GM23338 (cell line): Measurements from ENCODE around the gene HHAT. TPM values are rescaled to one million over a fixed set of nuclear protein-coding genes. Genes with fewer than 3 reads are reported as not detected.

Experiments used
- ATAC-seq: fragments of 200-7000 bp; cut with Tn5 transposase; 3 replicates; pipeline ENCODE4 v1.9.1; 2020
- DNase-seq: peaks from one replicate; pipeline ENCODE4 v3.0.0-alpha.2; 2015; ENCODE audit warnings: low spot score
- H2AFZ ChIP-seq: fragments of 200-600 bp; sonication (generic); 2 replicates; pipeline ENCODE4 v1.8.0; 2016; ENCODE audit warnings: antibody characterized with exemption, mild to moderate bottlenecking, moderate library complexity
- H3F3A ChIP-seq: fragments of 200-600 bp; sonication (generic); replicated peaks from 2 replicates; pipeline ENCODE4 v1.8.0; 2017; ENCODE audit warnings: antibody characterized with exemption, mixed run types, low read depth
- H3K27ac ChIP-seq: fragments of 200-600 bp; sonication (generic); 2 replicates; pipeline ENCODE4 v1.6.1; 2016; ENCODE audit warnings: low read depth
- H3K27me3 ChIP-seq: fragments of 200-600 bp; sonication (generic); 2 replicates; pipeline ENCODE4 v1.8.0; 2016; ENCODE audit warnings: mild to moderate bottlenecking, mixed run types, moderate library complexity; ENCODE audit not compliant: insufficient read depth
- H3K36me3 ChIP-seq: fragments of 200-600 bp; sonication (generic); 2 replicates; pipeline ENCODE4 v1.8.0; 2016; ENCODE audit warnings: mild to moderate bottlenecking; ENCODE audit not compliant: insufficient read depth
- H3K4me1 ChIP-seq: fragments of 200-600 bp; sonication (generic); 2 replicates; pipeline ENCODE4 v1.8.0; 2016; ENCODE audit warnings: mild to moderate bottlenecking, moderate library complexity; ENCODE audit not compliant: insufficient read depth
- H3K4me2 ChIP-seq: fragments of 200-600 bp; sonication (generic); 2 replicates; pipeline ENCODE4 v1.7.1; 2017; ENCODE audit warnings: mixed run types
- H3K4me3 ChIP-seq: fragments of 200-600 bp; sonication (generic); 2 replicates; pipeline ENCODE4 v1.6.1; 2016; ENCODE audit warnings: mixed run types
- H3K79me2 ChIP-seq: fragments of 200-600 bp; sonication (generic); replicated peaks from 2 replicates; pipeline ENCODE4 v1.8.0; 2017; ENCODE audit warnings: mild to moderate bottlenecking; ENCODE audit not compliant: insufficient read depth
- H3K9me2 ChIP-seq: fragments of 200-600 bp; sonication (generic); 2 replicates; pipeline ENCODE4 v1.8.0; 2017; ENCODE audit not compliant: insufficient read depth
- H4K20me1 ChIP-seq: fragments of 200-600 bp; sonication (generic); replicated peaks from 2 replicates; pipeline ENCODE4 v1.8.0; 2017; ENCODE audit warnings: mild to moderate bottlenecking; ENCODE audit not compliant: insufficient read depth
- H3K27ac Mint-ChIP-seq: 2 replicates; pipeline ENCODE4 v1.8.0; 2020; ENCODE audit warnings: inconsistent platforms, mild to moderate bottlenecking, moderate library complexity, mixed read lengths
- H3K27me3 Mint-ChIP-seq: 3 replicates; pipeline ENCODE4 v1.8.0; 2022; ENCODE audit warnings: low read depth, mild to moderate bottlenecking, moderate library complexity, mixed read lengths, inconsistent platforms; ENCODE audit not compliant: insufficient read depth, poor library complexity
- H3K36me3 Mint-ChIP-seq: 3 replicates; pipeline ENCODE4 v1.8.0; 2021; ENCODE audit warnings: low read depth, mild to moderate bottlenecking, inconsistent platforms, moderate library complexity, mixed read lengths
- H3K4me1 Mint-ChIP-seq: 3 replicates; pipeline ENCODE4 v1.8.0; 2020; ENCODE audit warnings: mild to moderate bottlenecking, inconsistent platforms, mixed read lengths
- H3K4me3 Mint-ChIP-seq: 3 replicates; pipeline ENCODE4 v1.8.0; 2021; ENCODE audit warnings: moderate library complexity, mild to moderate bottlenecking, inconsistent platforms, mixed read lengths
- H3K9me3 Mint-ChIP-seq: 3 replicates; pipeline ENCODE4 v1.8.0; 2020; ENCODE audit warnings: moderate library complexity, mild to moderate bottlenecking, inconsistent platforms, mixed read lengths
- CREB1 ChIP-seq: fragments of 250-450 bp; sonication (Bioruptor Pico); IDR thresholded peaks from 2 replicates; pipeline ENCODE4 v1.5.0; 2020; ENCODE audit warnings: low read depth, mild to moderate bottlenecking, moderate library complexity
- EZH2 ChIP-seq: fragments of 200-600 bp; sonication (generic); IDR thresholded peaks from one replicate; pipeline ENCODE4 v1.8.0; 2017; ENCODE audit warnings: antibody characterized with exemption, mild to moderate bottlenecking, low read depth; ENCODE audit not compliant: unreplicated experiment
- EZH2phosphoT487 ChIP-seq: fragments of 200-600 bp; sonication (generic); IDR thresholded peaks from one replicate; pipeline ENCODE4 v1.8.1; 2018; ENCODE audit warnings: antibody characterized with exemption; ENCODE audit not compliant: unreplicated experiment
- JUNB ChIP-seq: IDR thresholded peaks from one replicate; pipeline ENCODE4 v1.6.1; 2016; ENCODE audit warnings: antibody characterized with exemption; ENCODE audit not compliant: unreplicated experiment
- NANOG ChIP-seq: IDR thresholded peaks from 2 replicates; pipeline ENCODE4 v1.6.1; 2016; ENCODE audit warnings: antibody characterized with exemption, borderline replicate concordance
- POLR2AphosphoS5 ChIP-seq: IDR thresholded peaks from 2 replicates; pipeline ENCODE4 v1.6.1; 2016; ENCODE audit warnings: antibody characterized with exemption, low read depth
- STAT1 ChIP-seq: IDR thresholded peaks from one replicate; pipeline ENCODE4 v1.6.1; 2016; ENCODE audit warnings: antibody characterized with exemption; ENCODE audit not compliant: unreplicated experiment
- ZNF114 ChIP-seq: fragments of 250-450 bp; sonication (Bioruptor Pico); IDR thresholded peaks from 2 replicates; pipeline ENCODE4 v1.5.0; 2020; ENCODE audit warnings: mild to moderate bottlenecking, moderate library complexity
- ZNF331 ChIP-seq: fragments of 250-450 bp; sonication (Bioruptor Pico); IDR thresholded peaks from 2 replicates; pipeline ENCODE4 v1.5.0; 2020; ENCODE audit warnings: low read depth, mild to moderate bottlenecking, moderate library complexity
- polyA plus RNA-seq: library from polyadenylated mRNA; unstranded; fragments of >200 nt; fragmentation: Nextera tagmentation; extraction: Ambion mirVana; gene quantifications from 2 replicates; pipeline ENCODE4 v1.2.1, GENCODE V29; 2016
- total RNA-seq: library from RNA; depleted of rRNA; stranded (reverse); fragments of >200 nt; shearing (Covaris generic); gene quantifications from 2 replicates; pipeline ENCODE4 v1.2.3, GENCODE V29; 2014
- TF ChIP-seq, protein P1 (sequence below), 2 experiments: fragments of 200-600 bp in 1 of 2; sonication (generic) in 1 of 2; conservative IDR thresholded peaks; 2 replicates each; pipeline versions ENCODE4 v1.5.1 to v1.6.1; 2016 to 2017; ENCODE audit warnings: antibody characterized with exemption in 2 of 2, low read depth in 2 of 2, mild to moderate bottlenecking in 2 of 2, moderate library complexity in 1 of 2
- TF ChIP-seq, protein P2 (sequence below): IDR thresholded peaks from one replicate; pipeline ENCODE4 v1.6.1; 2018; ENCODE audit warnings: antibody characterized with exemption; ENCODE audit not compliant: unreplicated experiment
- TF ChIP-seq, protein P3 (sequence below): fragments of 250-450 bp; sonication (Bioruptor Pico); IDR thresholded peaks from 2 replicates; pipeline ENCODE4 v1.5.0; 2020; ENCODE audit warnings: mild to moderate bottlenecking, moderate library complexity
- TF ChIP-seq, protein P4 (sequence below): IDR thresholded peaks from 2 replicates; pipeline ENCODE4 v1.6.1; 2016; ENCODE audit warnings: antibody characterized with exemption

HHAT gene
- total and polyA plus RNA-seq, 2 experiments from 2014 or later = 0.11 to 0.66 TPM

DNA sequence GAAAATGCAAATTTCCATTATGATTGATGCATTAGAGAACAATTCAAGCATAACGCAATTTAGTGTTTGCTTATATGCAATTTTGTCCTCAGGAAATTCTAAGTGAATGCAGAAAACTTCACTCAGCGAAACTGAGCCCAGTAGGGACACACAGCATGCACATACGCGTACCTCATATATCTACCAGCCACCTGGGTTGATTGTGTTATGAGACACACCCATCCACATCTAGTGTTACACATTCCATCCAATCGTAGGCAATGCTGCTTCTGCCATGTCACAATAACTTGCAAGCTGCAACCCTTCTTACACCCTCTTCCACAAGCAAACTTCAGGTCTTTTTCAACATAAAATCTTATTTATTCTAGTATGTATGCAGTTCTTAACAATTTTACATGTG lies 312.9 kb downstream of the HHAT start:
- Mint-ChIP-seq H3K27ac (peak overlapping the region; percentile 43; the same call in 1 of the 2 replicates), H3K4me3 (no peak overlapping the region), H3K36me3 (no peaks in the 10 kb centered on the region), H3K27me3 (no peaks in the 10 kb centered on the region), H3K9me3 (no peaks in the 10 kb centered on the region), H3K4me1 (peaks cover 5% of the 10 kb centered on the region; the same call in 1 of the 3 replicates)
- TF ChIP-seq EZH2 (no peak), POLR2AphosphoS5 (no peak), EZH2phosphoT487 (no peak), ZNF331 (CRISPR knock-in tag) (no peak), NANOG (no peak), STAT1 (no peak), ZNF114 (CRISPR knock-in tag) (no peak), JUNB (no peak), CREB1 (CRISPR knock-in tag) (no peak)
- TF ChIP-seq, protein P1, sequence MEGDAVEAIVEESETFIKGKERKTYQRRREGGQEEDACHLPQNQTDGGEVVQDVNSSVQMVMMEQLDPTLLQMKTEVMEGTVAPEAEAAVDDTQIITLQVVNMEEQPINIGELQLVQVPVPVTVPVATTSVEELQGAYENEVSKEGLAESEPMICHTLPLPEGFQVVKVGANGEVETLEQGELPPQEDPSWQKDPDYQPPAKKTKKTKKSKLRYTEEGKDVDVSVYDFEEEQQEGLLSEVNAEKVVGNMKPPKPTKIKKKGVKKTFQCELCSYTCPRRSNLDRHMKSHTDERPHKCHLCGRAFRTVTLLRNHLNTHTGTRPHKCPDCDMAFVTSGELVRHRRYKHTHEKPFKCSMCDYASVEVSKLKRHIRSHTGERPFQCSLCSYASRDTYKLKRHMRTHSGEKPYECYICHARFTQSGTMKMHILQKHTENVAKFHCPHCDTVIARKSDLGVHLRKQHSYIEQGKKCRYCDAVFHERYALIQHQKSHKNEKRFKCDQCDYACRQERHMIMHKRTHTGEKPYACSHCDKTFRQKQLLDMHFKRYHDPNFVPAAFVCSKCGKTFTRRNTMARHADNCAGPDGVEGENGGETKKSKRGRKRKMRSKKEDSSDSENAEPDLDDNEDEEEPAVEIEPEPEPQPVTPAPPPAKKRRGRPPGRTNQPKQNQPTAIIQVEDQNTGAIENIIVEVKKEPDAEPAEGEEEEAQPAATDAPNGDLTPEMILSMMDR (conservative IDR thresholded peaks at IDR 0.05; ENCODE audit: low read depth in 2 of 2) = no peak
- TF ChIP-seq, protein P2, sequence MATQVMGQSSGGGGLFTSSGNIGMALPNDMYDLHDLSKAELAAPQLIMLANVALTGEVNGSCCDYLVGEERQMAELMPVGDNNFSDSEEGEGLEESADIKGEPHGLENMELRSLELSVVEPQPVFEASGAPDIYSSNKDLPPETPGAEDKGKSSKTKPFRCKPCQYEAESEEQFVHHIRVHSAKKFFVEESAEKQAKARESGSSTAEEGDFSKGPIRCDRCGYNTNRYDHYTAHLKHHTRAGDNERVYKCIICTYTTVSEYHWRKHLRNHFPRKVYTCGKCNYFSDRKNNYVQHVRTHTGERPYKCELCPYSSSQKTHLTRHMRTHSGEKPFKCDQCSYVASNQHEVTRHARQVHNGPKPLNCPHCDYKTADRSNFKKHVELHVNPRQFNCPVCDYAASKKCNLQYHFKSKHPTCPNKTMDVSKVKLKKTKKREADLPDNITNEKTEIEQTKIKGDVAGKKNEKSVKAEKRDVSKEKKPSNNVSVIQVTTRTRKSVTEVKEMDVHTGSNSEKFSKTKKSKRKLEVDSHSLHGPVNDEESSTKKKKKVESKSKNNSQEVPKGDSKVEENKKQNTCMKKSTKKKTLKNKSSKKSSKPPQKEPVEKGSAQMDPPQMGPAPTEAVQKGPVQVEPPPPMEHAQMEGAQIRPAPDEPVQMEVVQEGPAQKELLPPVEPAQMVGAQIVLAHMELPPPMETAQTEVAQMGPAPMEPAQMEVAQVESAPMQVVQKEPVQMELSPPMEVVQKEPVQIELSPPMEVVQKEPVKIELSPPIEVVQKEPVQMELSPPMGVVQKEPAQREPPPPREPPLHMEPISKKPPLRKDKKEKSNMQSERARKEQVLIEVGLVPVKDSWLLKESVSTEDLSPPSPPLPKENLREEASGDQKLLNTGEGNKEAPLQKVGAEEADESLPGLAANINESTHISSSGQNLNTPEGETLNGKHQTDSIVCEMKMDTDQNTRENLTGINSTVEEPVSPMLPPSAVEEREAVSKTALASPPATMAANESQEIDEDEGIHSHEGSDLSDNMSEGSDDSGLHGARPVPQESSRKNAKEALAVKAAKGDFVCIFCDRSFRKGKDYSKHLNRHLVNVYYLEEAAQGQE = no peak
- TF ChIP-seq, protein P3, sequence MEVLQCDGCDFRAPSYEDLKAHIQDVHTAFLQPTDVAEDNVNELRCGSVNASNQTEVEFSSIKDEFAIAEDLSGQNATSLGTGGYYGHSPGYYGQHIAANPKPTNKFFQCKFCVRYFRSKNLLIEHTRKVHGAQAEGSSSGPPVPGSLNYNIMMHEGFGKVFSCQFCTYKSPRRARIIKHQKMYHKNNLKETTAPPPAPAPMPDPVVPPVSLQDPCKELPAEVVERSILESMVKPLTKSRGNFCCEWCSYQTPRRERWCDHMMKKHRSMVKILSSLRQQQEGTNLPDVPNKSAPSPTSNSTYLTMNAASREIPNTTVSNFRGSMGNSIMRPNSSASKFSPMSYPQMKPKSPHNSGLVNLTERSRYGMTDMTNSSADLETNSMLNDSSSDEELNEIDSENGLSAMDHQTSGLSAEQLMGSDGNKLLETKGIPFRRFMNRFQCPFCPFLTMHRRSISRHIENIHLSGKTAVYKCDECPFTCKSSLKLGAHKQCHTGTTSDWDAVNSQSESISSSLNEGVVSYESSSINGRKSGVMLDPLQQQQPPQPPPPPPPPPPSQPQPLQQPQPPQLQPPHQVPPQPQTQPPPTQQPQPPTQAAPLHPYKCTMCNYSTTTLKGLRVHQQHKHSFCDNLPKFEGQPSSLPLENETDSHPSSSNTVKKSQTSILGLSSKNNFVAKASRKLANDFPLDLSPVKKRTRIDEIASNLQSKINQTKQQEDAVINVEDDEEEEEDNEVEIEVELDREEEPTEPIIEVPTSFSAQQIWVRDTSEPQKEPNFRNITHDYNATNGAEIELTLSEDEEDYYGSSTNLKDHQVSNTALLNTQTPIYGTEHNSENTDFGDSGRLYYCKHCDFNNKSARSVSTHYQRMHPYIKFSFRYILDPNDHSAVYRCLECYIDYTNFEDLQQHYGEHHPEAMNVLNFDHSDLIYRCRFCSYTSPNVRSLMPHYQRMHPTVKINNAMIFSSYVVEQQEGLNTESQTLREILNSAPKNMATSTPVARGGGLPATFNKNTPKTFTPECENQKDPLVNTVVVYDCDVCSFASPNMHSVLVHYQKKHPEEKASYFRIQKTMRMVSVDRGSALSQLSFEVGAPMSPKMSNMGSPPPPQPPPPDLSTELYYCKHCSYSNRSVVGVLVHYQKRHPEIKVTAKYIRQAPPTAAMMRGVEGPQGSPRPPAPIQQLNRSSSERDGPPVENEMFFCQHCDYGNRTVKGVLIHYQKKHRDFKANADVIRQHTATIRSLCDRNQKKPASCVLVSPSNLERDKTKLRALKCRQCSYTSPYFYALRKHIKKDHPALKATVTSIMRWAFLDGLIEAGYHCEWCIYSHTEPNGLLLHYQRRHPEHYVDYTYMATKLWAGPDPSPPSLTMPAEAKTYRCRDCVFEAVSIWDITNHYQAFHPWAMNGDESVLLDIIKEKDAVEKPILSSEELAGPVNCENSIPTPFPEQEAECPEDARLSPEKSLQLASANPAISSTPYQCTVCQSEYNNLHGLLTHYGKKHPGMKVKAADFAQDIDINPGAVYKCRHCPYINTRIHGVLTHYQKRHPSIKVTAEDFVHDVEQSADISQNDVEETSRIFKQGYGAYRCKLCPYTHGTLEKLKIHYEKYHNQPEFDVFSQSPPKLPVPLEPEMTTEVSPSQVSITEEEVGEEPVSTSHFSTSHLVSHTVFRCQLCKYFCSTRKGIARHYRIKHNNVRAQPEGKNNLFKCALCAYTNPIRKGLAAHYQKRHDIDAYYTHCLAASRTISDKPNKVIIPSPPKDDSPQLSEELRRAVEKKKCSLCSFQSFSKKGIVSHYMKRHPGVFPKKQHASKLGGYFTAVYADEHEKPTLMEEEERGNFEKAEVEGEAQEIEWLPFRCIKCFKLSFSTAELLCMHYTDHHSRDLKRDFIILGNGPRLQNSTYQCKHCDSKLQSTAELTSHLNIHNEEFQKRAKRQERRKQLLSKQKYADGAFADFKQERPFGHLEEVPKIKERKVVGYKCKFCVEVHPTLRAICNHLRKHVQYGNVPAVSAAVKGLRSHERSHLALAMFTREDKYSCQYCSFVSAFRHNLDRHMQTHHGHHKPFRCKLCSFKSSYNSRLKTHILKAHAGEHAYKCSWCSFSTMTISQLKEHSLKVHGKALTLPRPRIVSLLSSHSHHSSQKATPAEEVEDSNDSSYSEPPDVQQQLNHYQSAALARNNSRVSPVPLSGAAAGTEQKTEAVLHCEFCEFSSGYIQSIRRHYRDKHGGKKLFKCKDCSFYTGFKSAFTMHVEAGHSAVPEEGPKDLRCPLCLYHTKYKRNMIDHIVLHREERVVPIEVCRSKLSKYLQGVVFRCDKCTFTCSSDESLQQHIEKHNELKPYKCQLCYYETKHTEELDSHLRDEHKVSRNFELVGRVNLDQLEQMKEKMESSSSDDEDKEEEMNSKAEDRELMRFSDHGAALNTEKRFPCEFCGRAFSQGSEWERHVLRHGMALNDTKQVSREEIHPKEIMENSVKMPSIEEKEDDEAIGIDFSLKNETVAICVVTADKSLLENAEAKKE = no peak
- TF ChIP-seq, protein P4, sequence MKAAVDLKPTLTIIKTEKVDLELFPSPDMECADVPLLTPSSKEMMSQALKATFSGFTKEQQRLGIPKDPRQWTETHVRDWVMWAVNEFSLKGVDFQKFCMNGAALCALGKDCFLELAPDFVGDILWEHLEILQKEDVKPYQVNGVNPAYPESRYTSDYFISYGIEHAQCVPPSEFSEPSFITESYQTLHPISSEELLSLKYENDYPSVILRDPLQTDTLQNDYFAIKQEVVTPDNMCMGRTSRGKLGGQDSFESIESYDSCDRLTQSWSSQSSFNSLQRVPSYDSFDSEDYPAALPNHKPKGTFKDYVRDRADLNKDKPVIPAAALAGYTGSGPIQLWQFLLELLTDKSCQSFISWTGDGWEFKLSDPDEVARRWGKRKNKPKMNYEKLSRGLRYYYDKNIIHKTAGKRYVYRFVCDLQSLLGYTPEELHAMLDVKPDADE = no peak
- ATAC-seq (no peak), DNase-seq (no peak)
- H3K4me3 ChIP-seq = no peak overlapping the region
- no peak overlapping the region for H2AFZ ChIP-seq
- no peaks in the 10 kb centered on the region for H3K4me1 ChIP-seq
- H4K20me1 ChIP-seq = no peaks in the 10 kb centered on the region
- no peaks in the 10 kb centered on the region for H3K79me2 ChIP-seq
- no peaks in the 10 kb centered on the region for H3K9me2 ChIP-seq
- H3K27me3 ChIP-seq = no peaks in the 10 kb centered on the region
- H3F3A ChIP-seq = no peaks in the 10 kb centered on the region
- no peaks in the 10 kb centered on the region for H3K36me3 ChIP-seq
- H3K4me2 ChIP-seq = no peak overlapping the region
- H3K27ac ChIP-seq = no peak overlapping the region
